ENCODE data around the gene CAP1.

GRCh38 chr1:40047769-40048168, 7.2 kb downstream of the CAP1 start:
- TF ChIP-seq EP300 (IDR thresholded peaks at IDR 0.05; ENCODE audit: low read depth) = no peak
- no peak for TF ChIP-seq POLR2A (IDR thresholded peaks at IDR 0.05)
- no peak for TF ChIP-seq CTCF (IDR thresholded peaks at IDR 0.05)

Data from transverse colon (tissue), 3 donors.